ENCODE data around the gene KCTD16.

The KCTD16 gene

GRCh38 chr5:144511580-144512072, 341.0 kb downstream of the KCTD16 start:
- no peak for DNase-seq

GRCh38 chr5:144522698-144523097, 352.0 kb downstream of the KCTD16 start:
- no peak for DNase-seq

- no peak for DNase-seq
These were observed 354.3 kb downstream of the KCTD16 start for GRCh38 chr5:144525000-144525399.

- no peak for DNase-seq
These were observed 360.5 kb downstream of the KCTD16 start for GRCh38 chr5:144531188-144531587.

All from nucleus accumbens (tissue), 56 donors.